HL-60/S4 treated with phorbol 12-myristate 13-acetate at 8.2 ng/mL for 4 days and 3 days (cell line): ENCODE data around the gene NINJ1.

Experiments
- in situ Hi-C: fragments of 300-500 bp; cut with MboI; formaldehyde crosslinking; loops from 2 replicates; pipeline ENCODE4 v1.15.0; 2022; ENCODE audit warnings: low sequenced_read_pairs

Gene NINJ1

GRCh38 chr9:93134015-93134739, at the start of gene NINJ1:
Gene NINJ1, minus strand, starts transcription at chr9:93134251. Its CDS starts 34 bp downstream, at chr9:93134217.
- in situ Hi-C loops = no loop called here

GRCh38 chr9:93183131-93183662, 49.1 kb upstream of the NINJ1 start:
- in situ Hi-C loops = no loop called here

GRCh38 chr9:93182572-93182971, 48.5 kb upstream of the NINJ1 start:
- in situ Hi-C loops = no loop called here

- in situ Hi-C loops = no loop called here
Observed at GRCh38 chr9:93181672-93182435, 47.8 kb upstream of the NINJ1 start.

GRCh38 chr9:93180938-93181337, 46.9 kb upstream of the NINJ1 start:
- in situ Hi-C loops = no loop called here

- in situ Hi-C loops = no loop called here
Observed at GRCh38 chr9:93178851-93179786, 45.1 kb upstream of the NINJ1 start.

- in situ Hi-C loops = no loop called here
Observed at GRCh38 chr9:93177676-93178075, 43.6 kb upstream of the NINJ1 start.

GRCh38 chr9:93174976-93175375, 40.9 kb upstream of the NINJ1 start:
- in situ Hi-C loops = loop anchor here (25.0 kb wide), 1 partner anchor 787 kb away; the partner anchor contains the start of gene BARX1

GRCh38 chr9:93173365-93174051, 39.5 kb upstream of the NINJ1 start:
- in situ Hi-C loops = loop anchor here (25.0 kb wide), 1 partner anchor 789 kb away; the partner anchor contains the start of gene BARX1

- in situ Hi-C loops = loop anchor here (25.0 kb wide), 1 partner anchor 789 kb away; the partner anchor contains the start of gene BARX1
Observed at GRCh38 chr9:93172666-93173364, 38.8 kb upstream of the NINJ1 start.

- in situ Hi-C loops = loop anchor here (25.0 kb wide), 1 partner anchor 791 kb away; the partner anchor contains the start of gene BARX1
Observed at GRCh38 chr9:93171261-93171990, 37.4 kb upstream of the NINJ1 start.

GRCh38 chr9:93170571-93170970, 36.5 kb upstream of the NINJ1 start:
- in situ Hi-C loops = loop anchor here (25.0 kb wide), 1 partner anchor 792 kb away; the partner anchor contains the start of gene BARX1

GRCh38 chr9:93169444-93169843, 35.4 kb upstream of the NINJ1 start:
- in situ Hi-C loops = loop anchor here (25.0 kb wide), 1 partner anchor 793 kb away; the partner anchor contains the start of gene BARX1

- in situ Hi-C loops = loop anchor here (25.0 kb wide), 1 partner anchor 794 kb away; the partner anchor contains the start of gene BARX1
Observed at GRCh38 chr9:93168581-93168980, 34.5 kb upstream of the NINJ1 start.

GRCh38 chr9:93167838-93168237, 33.8 kb upstream of the NINJ1 start:
- in situ Hi-C loops = loop anchor here (25.0 kb wide), 1 partner anchor 794 kb away; the partner anchor contains the start of gene BARX1

GRCh38 chr9:93167185-93167584, 33.1 kb upstream of the NINJ1 start:
- in situ Hi-C loops = loop anchor here (25.0 kb wide), 1 partner anchor 795 kb away; the partner anchor contains the start of gene BARX1

GRCh38 chr9:93166699-93167098, 32.6 kb upstream of the NINJ1 start:
- in situ Hi-C loops = loop anchor here (25.0 kb wide), 1 partner anchor 796 kb away; the partner anchor contains the start of gene BARX1

- in situ Hi-C loops = loop anchor here (25.0 kb wide), 1 partner anchor 798 kb away; the partner anchor contains the start of gene BARX1
Observed at GRCh38 chr9:93164085-93164484, 30.0 kb upstream of the NINJ1 start.
